SK-N-SH (cell line): ENCODE results near the gene TTC28. TPM values are rescaled to one million over a fixed set of nuclear protein-coding genes. Genes with fewer than 3 reads are reported as not detected.

Experiments
- CTCF ChIA-PET: fragments of 300-600, 350-600 bp; formaldehyde crosslinking; extraction: SDS; loops from one replicate; lab custom pipeline; 2021; lab: Yijun Ruan, JAX
- POLR2A ChIA-PET: fragments of 350-600 bp; sonication (Branson Sonifier 250); formaldehyde crosslinking; extraction: SDS; loops from one replicate; lab custom pipeline; 2020; ENCODE audit warnings: antibody characterized with exemption, inconsistent platforms; lab: Yijun Ruan, JAX
- DNase-seq: peaks from one replicate; pipeline ENCODE4 v3.0.0; 2012
- H2AFZ ChIP-seq: fragments of 200-600 bp; sonication (generic); 2 replicates; pipeline ENCODE4 v1.8.1; 2016; ENCODE audit warnings: antibody characterized with exemption, mild to moderate bottlenecking, low read depth
- H3F3A ChIP-seq: fragments of 200-600 bp; sonication (generic); replicated peaks from 2 replicates; pipeline ENCODE3; 2016; ENCODE audit warnings: antibody characterized with exemption, mild to moderate bottlenecking; ENCODE audit not compliant: insufficient read depth
- H3K27ac ChIP-seq, 2 experiments: fragments of 200-500 bp in 1 of 2; fragments of 200-600 bp in 1 of 2; sonication (Bioruptor generic) in 1 of 2; sonication (generic), shearing (Covaris generic) in 1 of 2; 2 replicates each; pipeline versions ENCODE4 v1.5.1 to v1.6.1; 2014 to 2016; ENCODE audit warnings: low read depth in 2 of 2, inconsistent platforms in 1 of 2, low read length in 1 of 2, mild to moderate bottlenecking in 1 of 2, mixed read lengths in 1 of 2
- H3K27me3 ChIP-seq: fragments of 200-600 bp; sonication (generic), shearing (Covaris generic); 2 replicates; pipeline ENCODE4 v1.6.1; 2016; ENCODE audit warnings: mixed run types; ENCODE audit not compliant: insufficient read depth
- H3K36me3 ChIP-seq, 2 experiments: fragments of 200-500 bp in 1 of 2; fragments of 200-600 bp in 1 of 2; sonication (Bioruptor generic) in 1 of 2; sonication (generic) in 1 of 2; replicated peaks in 1 of 2; 2 replicates each; pipeline versions ENCODE3 to v1.5.1; 2014 to 2016; ENCODE audit warnings: low read length in 1 of 2, mild to moderate bottlenecking in 1 of 2; ENCODE audit not compliant: insufficient read depth in 2 of 2, control insufficient read depth in 1 of 2
- H3K4me1 ChIP-seq, 2 experiments: fragments of 200-500 bp in 1 of 2; fragments of 200-600 bp in 1 of 2; sonication (Bioruptor generic) in 1 of 2; sonication (generic), shearing (Covaris generic) in 1 of 2; 2 replicates each; pipeline versions ENCODE4 v1.5.1 to v1.6.1; 2014 to 2016; ENCODE audit warnings: low read depth in 1 of 2, low read length in 1 of 2, mixed run types in 1 of 2; ENCODE audit not compliant: insufficient read depth in 2 of 2, control insufficient read depth in 1 of 2
- H3K4me2 ChIP-seq: fragments of 200-600 bp; sonication (generic), shearing (Covaris generic); 2 replicates; pipeline ENCODE4 v1.6.1; 2017; ENCODE audit warnings: mixed run types
- H3K4me3 ChIP-seq, 2 experiments: fragments of 200-500 bp in 1 of 2; fragments of 200-600 bp in 1 of 2; sonication (Bioruptor generic) in 1 of 2; sonication (generic), shearing (Covaris generic) in 1 of 2; 2 replicates each; pipeline versions ENCODE4 v1.5.1 to v1.8.1; 2014 to 2016; ENCODE audit warnings: low read depth in 2 of 2, inconsistent platforms in 1 of 2, low read length in 1 of 2, mild to moderate bottlenecking in 1 of 2, mixed read lengths in 1 of 2, moderate library complexity in 1 of 2
- H3K79me2 ChIP-seq: fragments of 200-600 bp; sonication (generic); 2 replicates; pipeline ENCODE4 v1.8.1; 2017; ENCODE audit warnings: mild to moderate bottlenecking; ENCODE audit not compliant: insufficient read depth
- H3K9ac ChIP-seq: fragments of 200-600 bp; sonication (generic); 2 replicates; pipeline ENCODE4 v1.6.1; 2017; ENCODE audit warnings: mixed run types
- H3K9me2 ChIP-seq: fragments of 200-600 bp; sonication (generic); 2 replicates; pipeline ENCODE4 v1.6.1; 2017; ENCODE audit warnings: mixed run types
- H3K9me3 ChIP-seq: fragments of 200-600 bp; sonication (generic); 2 replicates; pipeline ENCODE4 v1.6.1; 2017; ENCODE audit warnings: mixed run types, mild to moderate bottlenecking, moderate library complexity
- H4K20me1 ChIP-seq: fragments of 200-600 bp; sonication (generic); 2 replicates; pipeline ENCODE4 v1.6.1; 2017; ENCODE audit warnings: mild to moderate bottlenecking, mixed run types; ENCODE audit not compliant: insufficient read depth
- MEF2A ChIP-seq: IDR thresholded peaks from 2 replicates; pipeline ENCODE4 v1.4.0; 2012; ENCODE audit warnings: low read depth, borderline replicate concordance
- NFIC ChIP-seq: IDR thresholded peaks from 2 replicates; pipeline ENCODE4 v1.4.0; 2012; ENCODE audit warnings: borderline replicate concordance
- RCOR1 ChIP-seq: fragments of 150-350 bp; IDR thresholded peaks from 2 replicates; pipeline ENCODE4 v1.6.1; 2017; ENCODE audit warnings: antibody characterized with exemption, low read length
- TAF1 ChIP-seq: IDR thresholded peaks from 2 replicates; pipeline ENCODE4 v1.6.1; 2012; ENCODE audit warnings: low read depth, mild to moderate bottlenecking, low read length, moderate library complexity, borderline replicate concordance
- TEAD4 ChIP-seq: IDR thresholded peaks from 2 replicates; pipeline ENCODE4 v1.4.0; 2012; ENCODE audit warnings: mild to moderate bottlenecking, borderline replicate concordance; ENCODE audit not compliant: insufficient read depth
- WGBS: methylation state at CpG from one replicate; pipeline ENCODE4 v1.1.6; 2017; ENCODE audit warnings: low lambda C conversion rate; 5-methylcytosine and 5-hydroxymethylcytosine counted together
- polyA plus RNA-seq, 3 experiments: library from polyadenylated mRNA; depleted of rRNA; stranded (reverse); fragments of >200 nt; gene quantifications; 2 replicates each; pipeline ENCODE4 v1.2.3, GENCODE V29; 2012
- TF ChIP-seq, protein P1 (sequence below): IDR thresholded peaks from 2 replicates; pipeline ENCODE4 v1.4.0; 2012; ENCODE audit warnings: low read depth, borderline replicate concordance
- TF ChIP-seq, protein P2 (sequence below): IDR thresholded peaks from 2 replicates; pipeline ENCODE4 v1.4.0; 2012; ENCODE audit warnings: low read depth
- TF ChIP-seq, protein P3 (sequence below): IDR thresholded peaks from 2 replicates; pipeline ENCODE4 v1.6.1; 2012; ENCODE audit warnings: mild to moderate bottlenecking, low read depth, low read length, moderate library complexity
- TF ChIP-seq, protein P4 (sequence below): fragments of 200-600 bp; sonication (generic); IDR thresholded peaks from 2 replicates; pipeline ENCODE4 v1.6.1; 2017; ENCODE audit warnings: antibody characterized with exemption, mild to moderate bottlenecking, moderate library complexity
- TF ChIP-seq, protein P5 (sequence below): fragments of 150-350 bp; IDR thresholded peaks from 2 replicates; pipeline ENCODE4 v1.6.1; 2016; ENCODE audit warnings: mild to moderate bottlenecking, low read depth, low read length
- TF ChIP-seq, protein P6 (sequence below): IDR thresholded peaks from 2 replicates; pipeline ENCODE4; 2012

The TTC28 gene
- polyA plus RNA-seq, 1 of the 3 experiments (the other 2 are of a cell fraction): 5.9 TPM

DNA sequence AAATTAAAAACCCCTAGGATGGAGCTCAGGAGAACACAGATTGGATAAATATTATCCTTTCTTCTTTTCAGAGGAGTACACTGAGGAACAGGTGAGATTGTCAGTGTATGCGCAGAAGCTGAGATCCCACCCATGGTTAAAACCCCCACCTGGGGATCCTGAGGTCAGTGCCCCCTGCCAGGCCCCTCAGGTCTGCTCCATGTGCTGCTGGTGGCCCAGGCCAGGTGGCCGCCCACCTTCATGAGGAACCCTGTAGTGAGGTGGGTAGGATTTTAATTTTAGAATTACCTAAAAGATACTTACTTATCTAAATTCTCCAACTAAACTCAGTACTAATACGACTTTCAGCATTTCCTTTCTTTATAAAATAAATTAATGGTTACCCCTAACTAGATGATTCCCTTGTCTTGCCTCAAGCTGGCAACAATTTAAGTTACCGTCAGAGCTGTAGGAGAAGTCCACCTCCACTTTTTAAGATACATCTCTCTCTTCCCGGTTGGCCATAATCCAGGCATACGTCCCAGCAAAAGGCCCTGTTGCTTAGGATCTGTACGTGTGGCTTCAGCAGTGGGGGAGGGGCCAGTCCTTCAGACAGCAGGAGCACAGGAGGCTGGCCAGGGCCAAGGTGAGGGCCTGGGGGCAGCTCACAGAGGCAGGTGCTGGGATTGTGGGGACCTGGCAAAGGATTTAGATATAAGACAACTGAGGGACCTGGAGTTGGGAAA is 699.1 kb downstream of the TTC28 start:
- Histone ChIP-seq H3K27ac (no peak overlapping the region), H3K27me3 (no peaks in the 10 kb centered on the region), H3F3A (no peaks in the 10 kb centered on the region), H3K79me2 (no peaks in the 10 kb centered on the region), H3K4me1 (peaks cover 0 to 4% of the 10 kb centered on the region in 2 experiments; a peak in 2 of 4 replicates), H2AFZ (no peak overlapping the region), H3K4me3 (no peak overlapping the region), H3K36me3 (peaks cover 12 to 21% of the 10 kb centered on the region in 2 experiments), H3K9ac (no peak overlapping the region), H4K20me1 (no peaks in the 10 kb centered on the region), H3K4me2 (no peak overlapping the region), H3K9me2 (no peaks in the 10 kb centered on the region), H3K9me3 (no peaks in the 10 kb centered on the region)
- 82% methylated on average over 7 of the region's 7 CpGs for WGBS
- DNase-seq: no peak
- ChIA-PET CTCF (interaction anchor here (0.7 to 1.2 kb wide), 6 partner anchors 10 to 620 kb away, joined by 3 read pairs; no protein-coding TSS in a partner anchor), POLR2A (interaction anchor here (0.6 kb wide), 1 partner anchor 832 kb away, joined by 3 read pairs; no protein-coding TSS in a partner anchor)
- TF ChIP-seq NFIC: no peak
- TF ChIP-seq MEF2A: no peak
- TF ChIP-seq RCOR1: no peak
- TF ChIP-seq, protein P1, sequence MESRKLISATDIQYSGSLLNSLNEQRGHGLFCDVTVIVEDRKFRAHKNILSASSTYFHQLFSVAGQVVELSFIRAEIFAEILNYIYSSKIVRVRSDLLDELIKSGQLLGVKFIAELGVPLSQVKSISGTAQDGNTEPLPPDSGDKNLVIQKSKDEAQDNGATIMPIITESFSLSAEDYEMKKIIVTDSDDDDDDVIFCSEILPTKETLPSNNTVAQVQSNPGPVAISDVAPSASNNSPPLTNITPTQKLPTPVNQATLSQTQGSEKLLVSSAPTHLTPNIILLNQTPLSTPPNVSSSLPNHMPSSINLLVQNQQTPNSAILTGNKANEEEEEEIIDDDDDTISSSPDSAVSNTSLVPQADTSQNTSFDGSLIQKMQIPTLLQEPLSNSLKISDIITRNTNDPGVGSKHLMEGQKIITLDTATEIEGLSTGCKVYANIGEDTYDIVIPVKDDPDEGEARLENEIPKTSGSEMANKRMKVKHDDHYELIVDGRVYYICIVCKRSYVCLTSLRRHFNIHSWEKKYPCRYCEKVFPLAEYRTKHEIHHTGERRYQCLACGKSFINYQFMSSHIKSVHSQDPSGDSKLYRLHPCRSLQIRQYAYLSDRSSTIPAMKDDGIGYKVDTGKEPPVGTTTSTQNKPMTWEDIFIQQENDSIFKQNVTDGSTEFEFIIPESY: no peak

DNA sequence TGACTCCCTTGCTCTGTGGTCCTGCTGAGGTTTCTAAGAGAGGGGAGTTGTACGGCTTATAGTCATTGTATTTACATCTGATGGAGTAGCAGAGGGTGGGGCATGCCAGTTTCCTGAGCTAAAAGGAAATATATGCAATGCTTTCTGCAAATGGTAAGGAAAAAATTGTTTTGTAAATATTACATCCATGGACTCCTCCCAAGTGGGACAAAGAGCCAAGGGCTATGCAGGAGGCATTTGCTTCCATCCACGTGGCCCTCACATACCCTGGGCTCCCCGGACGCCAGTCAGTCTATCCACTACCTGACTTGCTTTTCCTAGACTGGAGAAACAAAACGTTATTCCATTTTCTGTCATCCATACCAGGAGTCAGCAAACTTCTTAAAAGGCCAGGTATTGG is 700.8 kb downstream of the TTC28 start:
- no peak for DNase-seq
- Histone ChIP-seq H3K4me3 (no peak overlapping the region), H3K79me2 (no peaks in the 10 kb centered on the region), H3F3A (no peaks in the 10 kb centered on the region), H4K20me1 (no peaks in the 10 kb centered on the region), H3K36me3 (peaks cover 12 to 19% of the 10 kb centered on the region in 2 experiments), H3K4me1 (peaks cover 0 to 9% of the 10 kb centered on the region in 2 experiments; a peak in 2 of 4 replicates), H3K27ac (no peak overlapping the region), H3K27me3 (no peaks in the 10 kb centered on the region), H3K9me3 (no peaks in the 10 kb centered on the region), H3K4me2 (no peak overlapping the region), H2AFZ (no peak overlapping the region), H3K9ac (no peak overlapping the region), H3K9me2 (no peaks in the 10 kb centered on the region)
- ChIA-PET POLR2A (no interaction called here), CTCF (no interaction called here)
- 84% methylated on average over 5 of the region's 5 CpGs for WGBS
- TF ChIP-seq NFIC: no peak
- no peak for TF ChIP-seq TAF1
- TF ChIP-seq, protein P2, sequence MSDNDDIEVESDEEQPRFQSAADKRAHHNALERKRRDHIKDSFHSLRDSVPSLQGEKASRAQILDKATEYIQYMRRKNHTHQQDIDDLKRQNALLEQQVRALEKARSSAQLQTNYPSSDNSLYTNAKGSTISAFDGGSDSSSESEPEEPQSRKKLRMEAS: no peak
- TF ChIP-seq, protein P3, sequence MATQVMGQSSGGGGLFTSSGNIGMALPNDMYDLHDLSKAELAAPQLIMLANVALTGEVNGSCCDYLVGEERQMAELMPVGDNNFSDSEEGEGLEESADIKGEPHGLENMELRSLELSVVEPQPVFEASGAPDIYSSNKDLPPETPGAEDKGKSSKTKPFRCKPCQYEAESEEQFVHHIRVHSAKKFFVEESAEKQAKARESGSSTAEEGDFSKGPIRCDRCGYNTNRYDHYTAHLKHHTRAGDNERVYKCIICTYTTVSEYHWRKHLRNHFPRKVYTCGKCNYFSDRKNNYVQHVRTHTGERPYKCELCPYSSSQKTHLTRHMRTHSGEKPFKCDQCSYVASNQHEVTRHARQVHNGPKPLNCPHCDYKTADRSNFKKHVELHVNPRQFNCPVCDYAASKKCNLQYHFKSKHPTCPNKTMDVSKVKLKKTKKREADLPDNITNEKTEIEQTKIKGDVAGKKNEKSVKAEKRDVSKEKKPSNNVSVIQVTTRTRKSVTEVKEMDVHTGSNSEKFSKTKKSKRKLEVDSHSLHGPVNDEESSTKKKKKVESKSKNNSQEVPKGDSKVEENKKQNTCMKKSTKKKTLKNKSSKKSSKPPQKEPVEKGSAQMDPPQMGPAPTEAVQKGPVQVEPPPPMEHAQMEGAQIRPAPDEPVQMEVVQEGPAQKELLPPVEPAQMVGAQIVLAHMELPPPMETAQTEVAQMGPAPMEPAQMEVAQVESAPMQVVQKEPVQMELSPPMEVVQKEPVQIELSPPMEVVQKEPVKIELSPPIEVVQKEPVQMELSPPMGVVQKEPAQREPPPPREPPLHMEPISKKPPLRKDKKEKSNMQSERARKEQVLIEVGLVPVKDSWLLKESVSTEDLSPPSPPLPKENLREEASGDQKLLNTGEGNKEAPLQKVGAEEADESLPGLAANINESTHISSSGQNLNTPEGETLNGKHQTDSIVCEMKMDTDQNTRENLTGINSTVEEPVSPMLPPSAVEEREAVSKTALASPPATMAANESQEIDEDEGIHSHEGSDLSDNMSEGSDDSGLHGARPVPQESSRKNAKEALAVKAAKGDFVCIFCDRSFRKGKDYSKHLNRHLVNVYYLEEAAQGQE: no peak
- TF ChIP-seq, protein P4, sequence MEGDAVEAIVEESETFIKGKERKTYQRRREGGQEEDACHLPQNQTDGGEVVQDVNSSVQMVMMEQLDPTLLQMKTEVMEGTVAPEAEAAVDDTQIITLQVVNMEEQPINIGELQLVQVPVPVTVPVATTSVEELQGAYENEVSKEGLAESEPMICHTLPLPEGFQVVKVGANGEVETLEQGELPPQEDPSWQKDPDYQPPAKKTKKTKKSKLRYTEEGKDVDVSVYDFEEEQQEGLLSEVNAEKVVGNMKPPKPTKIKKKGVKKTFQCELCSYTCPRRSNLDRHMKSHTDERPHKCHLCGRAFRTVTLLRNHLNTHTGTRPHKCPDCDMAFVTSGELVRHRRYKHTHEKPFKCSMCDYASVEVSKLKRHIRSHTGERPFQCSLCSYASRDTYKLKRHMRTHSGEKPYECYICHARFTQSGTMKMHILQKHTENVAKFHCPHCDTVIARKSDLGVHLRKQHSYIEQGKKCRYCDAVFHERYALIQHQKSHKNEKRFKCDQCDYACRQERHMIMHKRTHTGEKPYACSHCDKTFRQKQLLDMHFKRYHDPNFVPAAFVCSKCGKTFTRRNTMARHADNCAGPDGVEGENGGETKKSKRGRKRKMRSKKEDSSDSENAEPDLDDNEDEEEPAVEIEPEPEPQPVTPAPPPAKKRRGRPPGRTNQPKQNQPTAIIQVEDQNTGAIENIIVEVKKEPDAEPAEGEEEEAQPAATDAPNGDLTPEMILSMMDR: no peak
- no peak for TF ChIP-seq RCOR1
- TF ChIP-seq, protein P5, sequence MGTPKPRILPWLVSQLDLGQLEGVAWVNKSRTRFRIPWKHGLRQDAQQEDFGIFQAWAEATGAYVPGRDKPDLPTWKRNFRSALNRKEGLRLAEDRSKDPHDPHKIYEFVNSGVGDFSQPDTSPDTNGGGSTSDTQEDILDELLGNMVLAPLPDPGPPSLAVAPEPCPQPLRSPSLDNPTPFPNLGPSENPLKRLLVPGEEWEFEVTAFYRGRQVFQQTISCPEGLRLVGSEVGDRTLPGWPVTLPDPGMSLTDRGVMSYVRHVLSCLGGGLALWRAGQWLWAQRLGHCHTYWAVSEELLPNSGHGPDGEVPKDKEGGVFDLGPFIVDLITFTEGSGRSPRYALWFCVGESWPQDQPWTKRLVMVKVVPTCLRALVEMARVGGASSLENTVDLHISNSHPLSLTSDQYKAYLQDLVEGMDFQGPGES: no peak
- no peak for TF ChIP-seq TEAD4
- TF ChIP-seq, protein P6, sequence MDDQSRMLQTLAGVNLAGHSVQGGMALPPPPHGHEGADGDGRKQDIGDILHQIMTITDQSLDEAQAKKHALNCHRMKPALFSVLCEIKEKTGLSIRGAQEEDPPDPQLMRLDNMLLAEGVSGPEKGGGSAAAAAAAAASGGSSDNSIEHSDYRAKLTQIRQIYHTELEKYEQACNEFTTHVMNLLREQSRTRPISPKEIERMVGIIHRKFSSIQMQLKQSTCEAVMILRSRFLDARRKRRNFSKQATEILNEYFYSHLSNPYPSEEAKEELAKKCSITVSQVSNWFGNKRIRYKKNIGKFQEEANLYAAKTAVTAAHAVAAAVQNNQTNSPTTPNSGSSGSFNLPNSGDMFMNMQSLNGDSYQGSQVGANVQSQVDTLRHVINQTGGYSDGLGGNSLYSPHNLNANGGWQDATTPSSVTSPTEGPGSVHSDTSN: no peak
